Thyroid gland (tissue), 4 donors: ENCODE measurements around the gene NSUN7.

Source experiments
- POLR2A ChIP-seq, 2 donors: fragments of 450-650 bp; IDR thresholded peaks; one replicate each; pipeline ENCODE4 v1.6.1; 2017; ENCODE audit warnings: antibody characterized with exemption in 2 of 2, mild to moderate bottlenecking in 2 of 2, moderate library complexity in 1 of 2
- TF ChIP-seq, protein P1 (sequence below), 6 experiments: fragments of 200-600 bp in 3 of 6; fragments of 450-650 bp in 3 of 6; sonication (generic) in 3 of 6; IDR thresholded peaks; one replicate each; pipeline ENCODE4 v1.5.1; 2016 to 2019; ENCODE audit warnings: antibody characterized with exemption in 6 of 6, mild to moderate bottlenecking in 2 of 6, inconsistent platforms in 1 of 6, moderate library complexity in 1 of 6

DNA sequence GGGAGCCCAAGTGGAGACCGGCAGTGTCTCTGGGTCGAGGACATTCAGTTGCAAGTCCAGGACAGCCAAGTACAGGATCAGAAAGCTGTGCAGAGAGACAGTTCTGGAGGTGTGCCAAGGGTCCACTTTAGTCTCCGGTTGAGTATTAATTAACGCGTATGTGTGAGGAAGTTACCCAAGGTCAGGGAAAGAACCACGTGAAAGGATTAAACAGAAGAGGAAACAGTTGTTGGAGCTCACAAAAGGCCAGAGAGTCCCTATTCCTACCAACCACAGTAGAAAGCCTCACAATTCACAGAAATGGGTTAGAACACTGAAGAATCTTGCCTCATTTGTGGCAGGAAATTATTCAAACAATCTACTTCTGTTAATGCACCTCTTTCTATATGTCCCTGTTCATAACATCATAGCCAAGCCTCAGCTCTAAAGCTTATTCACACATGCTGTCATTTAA lies 17.9 kb upstream of the NSUN7 start:
- TF ChIP-seq, protein P1, sequence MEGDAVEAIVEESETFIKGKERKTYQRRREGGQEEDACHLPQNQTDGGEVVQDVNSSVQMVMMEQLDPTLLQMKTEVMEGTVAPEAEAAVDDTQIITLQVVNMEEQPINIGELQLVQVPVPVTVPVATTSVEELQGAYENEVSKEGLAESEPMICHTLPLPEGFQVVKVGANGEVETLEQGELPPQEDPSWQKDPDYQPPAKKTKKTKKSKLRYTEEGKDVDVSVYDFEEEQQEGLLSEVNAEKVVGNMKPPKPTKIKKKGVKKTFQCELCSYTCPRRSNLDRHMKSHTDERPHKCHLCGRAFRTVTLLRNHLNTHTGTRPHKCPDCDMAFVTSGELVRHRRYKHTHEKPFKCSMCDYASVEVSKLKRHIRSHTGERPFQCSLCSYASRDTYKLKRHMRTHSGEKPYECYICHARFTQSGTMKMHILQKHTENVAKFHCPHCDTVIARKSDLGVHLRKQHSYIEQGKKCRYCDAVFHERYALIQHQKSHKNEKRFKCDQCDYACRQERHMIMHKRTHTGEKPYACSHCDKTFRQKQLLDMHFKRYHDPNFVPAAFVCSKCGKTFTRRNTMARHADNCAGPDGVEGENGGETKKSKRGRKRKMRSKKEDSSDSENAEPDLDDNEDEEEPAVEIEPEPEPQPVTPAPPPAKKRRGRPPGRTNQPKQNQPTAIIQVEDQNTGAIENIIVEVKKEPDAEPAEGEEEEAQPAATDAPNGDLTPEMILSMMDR (IDR thresholded peaks at IDR 0.05), result no peak
- no peak for TF ChIP-seq POLR2A (IDR thresholded peaks at IDR 0.05)
